ENCODE data around the gene NTN3.

The NTN3 gene

DNA sequence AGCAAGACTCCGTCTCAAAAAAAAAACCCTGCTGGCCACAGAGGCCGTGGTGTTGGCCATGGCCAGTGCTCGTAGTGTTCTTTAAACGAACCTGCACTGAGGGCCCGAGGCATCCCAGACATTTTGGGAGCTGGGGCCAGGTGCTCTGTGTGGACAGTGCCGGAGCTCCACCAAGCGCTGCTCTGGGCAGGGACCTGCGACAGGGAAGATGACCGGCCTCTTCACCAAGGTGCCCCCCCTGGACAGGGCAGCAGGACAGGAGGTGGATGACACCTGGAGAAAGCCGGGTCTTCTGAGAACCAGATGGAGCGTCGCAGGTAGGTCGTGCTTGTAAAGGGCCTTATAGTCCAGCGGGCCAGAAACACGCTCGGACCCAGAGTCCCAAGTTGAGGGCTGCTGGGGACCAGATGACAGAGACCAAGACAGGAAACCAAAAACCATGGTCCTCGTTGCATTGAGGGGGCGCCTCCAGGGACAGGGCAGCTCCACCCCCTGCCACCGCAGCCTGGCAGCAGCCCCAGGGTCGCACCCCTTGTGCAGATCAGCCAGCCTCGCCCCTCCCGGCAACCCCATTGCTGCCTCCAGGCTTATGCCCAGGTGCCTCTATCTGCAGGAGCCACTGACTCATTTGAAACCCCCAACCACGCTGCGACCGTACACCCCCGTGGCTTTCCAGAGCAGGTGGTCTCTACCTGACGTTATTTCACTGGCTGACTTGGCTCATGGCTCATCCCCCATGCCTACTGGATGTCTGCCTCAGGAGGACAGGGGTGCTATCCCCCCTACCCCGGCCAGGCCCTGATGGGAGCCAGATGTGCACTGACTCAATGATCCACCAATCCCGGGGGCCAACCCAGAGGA, 4.2 kb upstream of the NTN3 start:
- no peak for DNase-seq

DNA sequence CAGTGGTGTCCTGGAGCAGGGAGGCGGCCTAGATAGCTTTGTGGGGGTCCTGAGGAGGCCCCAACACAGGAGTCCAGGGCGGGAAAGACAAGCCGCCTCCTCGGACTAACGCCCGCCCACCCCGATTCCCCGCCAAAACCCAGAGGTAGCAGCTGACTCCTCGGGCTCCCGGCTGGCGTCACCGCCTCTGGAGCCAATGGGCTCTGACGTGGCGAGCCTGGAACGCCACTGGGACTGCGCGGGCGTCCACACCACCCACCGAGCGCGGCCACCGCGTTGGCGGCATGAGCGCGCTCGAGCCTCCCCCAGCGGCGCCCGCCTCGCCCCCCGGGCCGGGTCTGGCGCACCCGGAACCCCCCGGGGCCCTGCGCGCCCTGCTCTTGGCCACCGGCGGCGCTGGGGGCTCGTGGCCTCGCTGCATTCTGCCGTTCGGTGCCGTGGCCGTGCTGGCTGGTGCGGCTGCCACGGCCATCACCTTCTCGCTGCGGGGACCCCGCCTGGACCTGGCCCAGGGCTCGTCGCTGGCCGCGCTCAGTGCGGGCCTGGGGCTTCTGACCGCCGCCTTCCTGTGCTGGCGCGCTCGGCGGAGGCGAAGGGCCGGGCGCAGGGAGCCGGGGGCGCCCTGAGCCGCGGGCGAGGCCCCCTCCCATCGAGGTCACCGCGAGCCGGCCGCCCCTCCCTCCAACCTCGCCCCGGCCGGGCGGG, 3.4 kb upstream of the NTN3 start:
- DNase-seq, result no peak

DNA sequence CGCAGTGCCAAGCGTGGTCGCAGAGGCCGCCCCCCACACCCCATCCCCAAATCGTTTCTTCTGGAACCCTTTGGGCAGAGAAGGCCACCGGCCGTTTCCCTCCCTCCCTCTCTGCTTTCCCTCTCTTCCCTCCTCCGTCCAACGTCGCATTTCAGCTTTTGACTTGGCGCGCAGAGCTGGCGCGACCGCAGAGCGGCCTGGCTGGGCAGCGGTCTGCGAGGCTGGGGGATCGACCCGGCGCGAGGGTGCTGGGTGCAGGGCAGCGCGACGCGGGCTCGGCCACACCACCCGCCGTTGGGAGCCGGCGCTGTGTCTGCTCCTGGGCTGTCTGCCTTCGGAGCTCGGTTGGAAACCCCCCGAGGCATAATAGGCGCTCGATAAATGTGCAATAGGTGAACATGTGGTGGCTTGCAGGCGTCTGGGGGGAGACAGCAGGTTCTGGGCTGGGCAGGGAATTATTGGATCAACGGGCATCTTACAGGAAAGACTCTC, 2.8 kb upstream of the NTN3 start:
- DNase-seq, result no peak

DNA sequence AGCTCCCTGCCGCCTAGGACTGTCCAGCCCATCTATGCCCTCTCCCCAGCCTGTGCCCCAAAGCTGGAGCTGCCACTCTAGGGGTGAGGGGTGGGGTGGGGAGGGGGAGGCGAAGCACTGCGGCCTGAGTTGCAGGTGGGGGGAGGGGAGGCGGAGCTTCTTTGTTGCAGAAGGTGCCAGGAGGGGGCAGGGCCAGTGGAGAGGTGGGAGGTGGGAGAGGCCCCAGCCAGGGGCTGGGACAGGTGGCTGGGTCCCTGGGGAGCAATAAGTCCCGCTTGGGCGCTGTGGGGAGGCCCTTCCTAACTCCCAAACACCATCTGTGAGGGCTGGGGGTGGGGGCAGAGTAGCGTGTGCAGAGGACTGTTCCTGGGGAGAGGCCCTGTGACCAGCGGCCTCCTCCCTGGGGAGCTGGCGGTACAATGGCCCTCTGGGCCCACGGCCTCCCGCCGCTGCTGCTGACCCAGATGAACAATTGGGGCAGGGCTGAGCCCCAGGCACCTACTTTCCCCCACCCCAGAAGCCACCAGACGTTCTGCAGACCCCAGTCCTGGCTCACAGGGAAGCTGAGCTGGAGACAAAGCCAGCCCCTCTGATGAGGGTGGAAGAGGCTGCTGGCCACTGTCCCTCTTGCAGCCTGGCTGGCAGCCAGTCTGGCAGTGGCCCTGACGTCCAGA, 2.2 kb upstream of the NTN3 start:
- no peak for DNase-seq

DNA sequence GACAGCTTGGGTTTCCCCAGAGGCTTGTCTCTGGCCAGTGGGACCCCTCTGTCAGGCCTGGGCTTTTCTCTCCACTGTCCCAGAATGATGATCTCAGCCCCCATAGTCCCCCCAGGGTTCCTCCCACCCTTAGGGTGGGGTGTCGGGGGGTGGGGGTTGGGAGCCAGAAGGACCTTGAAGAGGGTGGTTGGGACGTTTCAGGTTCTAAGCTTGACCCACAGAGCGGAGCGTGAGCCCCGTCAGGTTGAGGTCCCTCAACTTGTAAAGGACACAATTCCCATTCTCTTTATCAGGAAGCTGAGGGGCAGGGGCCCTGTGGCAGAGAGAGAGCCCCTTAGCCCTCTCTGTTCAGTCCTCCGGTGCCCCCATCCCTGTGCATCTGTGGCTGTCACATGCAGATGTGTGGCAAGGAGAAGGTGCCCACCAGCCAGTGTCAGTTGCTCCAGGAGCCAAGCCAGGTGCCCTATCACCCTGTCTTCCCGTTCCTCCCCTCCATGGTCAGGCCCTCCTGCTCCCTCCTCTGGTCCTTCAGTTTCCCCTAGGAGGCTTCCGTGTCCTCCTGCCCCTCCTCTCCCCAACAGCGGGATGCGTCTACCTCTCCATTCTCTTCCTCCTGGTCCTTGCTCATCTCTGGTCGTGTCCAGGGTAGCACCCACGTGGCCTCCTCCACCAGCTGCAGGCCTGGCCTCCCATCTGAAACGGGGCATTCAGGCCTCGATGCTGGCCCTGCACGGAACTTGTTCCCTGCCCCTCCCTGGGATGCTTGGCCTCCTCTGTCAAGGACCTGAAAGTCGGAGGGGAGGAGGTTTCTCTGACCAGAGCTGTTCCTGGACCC, 1.5 kb upstream of the NTN3 start:
- no peak for DNase-seq

DNA sequence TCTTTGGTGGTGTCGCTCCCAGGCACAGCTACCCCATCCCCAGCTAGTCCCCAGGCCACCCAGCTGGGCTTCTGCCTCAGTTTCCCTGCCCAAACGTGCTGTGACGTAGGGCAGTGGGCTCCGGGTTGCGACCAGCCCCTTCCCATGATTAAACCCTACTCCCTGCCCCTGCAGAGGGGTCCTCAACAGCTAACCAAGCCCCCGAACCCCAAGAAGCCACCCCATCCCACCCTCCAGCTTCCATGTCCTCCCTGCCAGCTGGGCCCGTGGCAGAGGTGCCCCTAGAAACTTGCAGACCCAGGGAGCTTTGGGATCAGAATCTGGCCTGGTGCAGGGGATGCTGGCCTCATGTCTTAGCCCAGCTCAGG, 879 bp upstream of the NTN3 start:
- no peak for DNase-seq

DNA sequence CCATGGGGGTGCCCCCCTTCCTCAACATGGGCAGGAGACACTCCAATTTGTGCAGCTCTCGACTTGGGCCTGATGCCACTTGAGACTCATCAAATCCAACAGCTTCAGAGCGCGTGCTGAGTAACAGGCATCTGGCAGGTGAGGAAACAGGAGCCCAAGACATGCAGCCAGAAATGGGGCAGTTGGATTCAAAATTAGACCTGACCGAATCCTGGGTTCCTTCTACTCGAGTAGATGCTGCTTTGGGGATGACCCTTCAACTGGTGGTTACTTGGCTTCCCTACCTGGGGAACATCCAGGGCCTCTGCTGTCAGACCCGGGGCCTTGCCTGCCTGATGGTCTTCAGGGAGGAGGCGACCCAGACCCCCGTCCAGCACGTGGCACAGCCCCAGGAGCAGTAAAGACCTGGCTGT, 488 bp upstream of the NTN3 start:
- no peak for DNase-seq

- no peak for DNase-seq
These were observed 773 bp downstream of the NTN3 start for GRCh38 chr16:2471653-2472487.

DNA sequence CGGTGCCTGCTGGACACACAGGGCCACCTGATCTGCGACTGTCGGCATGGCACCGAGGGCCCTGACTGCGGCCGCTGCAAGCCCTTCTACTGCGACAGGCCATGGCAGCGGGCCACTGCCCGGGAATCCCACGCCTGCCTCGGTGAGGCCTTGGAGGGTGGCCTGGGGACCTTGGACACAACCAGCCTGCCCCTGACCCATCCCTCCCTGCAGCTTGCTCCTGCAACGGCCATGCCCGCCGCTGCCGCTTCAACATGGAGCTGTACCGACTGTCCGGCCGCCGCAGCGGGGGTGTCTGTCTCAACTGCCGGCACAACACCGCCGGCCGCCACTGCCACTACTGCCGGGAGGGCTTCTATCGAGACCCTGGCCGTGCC, 1.4 kb downstream of the NTN3 start:
- no peak for DNase-seq

DNA sequence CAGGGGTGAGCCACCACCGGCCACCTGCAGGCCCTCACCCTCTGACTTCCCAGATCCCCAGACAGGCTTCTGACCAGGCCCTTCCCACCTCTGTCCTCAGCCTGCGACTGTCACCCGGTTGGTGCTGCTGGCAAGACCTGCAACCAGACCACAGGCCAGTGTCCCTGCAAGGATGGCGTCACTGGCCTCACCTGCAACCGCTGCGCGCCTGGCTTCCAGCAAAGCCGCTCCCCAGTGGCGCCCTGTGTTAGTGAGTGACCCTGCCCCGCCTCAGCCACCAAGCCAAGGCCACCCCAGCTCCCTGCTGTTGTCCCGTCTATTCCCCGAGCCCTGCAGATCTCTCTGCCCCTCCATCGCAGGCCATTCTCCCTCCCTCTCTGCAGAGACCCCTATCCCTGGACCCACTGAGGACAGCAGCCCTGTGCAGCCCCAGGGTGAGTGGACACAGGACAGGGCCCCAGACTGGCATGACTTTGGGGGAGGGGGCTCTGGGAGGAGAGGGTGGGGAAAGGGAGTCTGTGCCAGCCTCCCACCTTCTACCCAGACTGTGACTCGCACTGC, 1.9 kb downstream of the NTN3 start:
- DNase-seq, result no peak

DNA sequence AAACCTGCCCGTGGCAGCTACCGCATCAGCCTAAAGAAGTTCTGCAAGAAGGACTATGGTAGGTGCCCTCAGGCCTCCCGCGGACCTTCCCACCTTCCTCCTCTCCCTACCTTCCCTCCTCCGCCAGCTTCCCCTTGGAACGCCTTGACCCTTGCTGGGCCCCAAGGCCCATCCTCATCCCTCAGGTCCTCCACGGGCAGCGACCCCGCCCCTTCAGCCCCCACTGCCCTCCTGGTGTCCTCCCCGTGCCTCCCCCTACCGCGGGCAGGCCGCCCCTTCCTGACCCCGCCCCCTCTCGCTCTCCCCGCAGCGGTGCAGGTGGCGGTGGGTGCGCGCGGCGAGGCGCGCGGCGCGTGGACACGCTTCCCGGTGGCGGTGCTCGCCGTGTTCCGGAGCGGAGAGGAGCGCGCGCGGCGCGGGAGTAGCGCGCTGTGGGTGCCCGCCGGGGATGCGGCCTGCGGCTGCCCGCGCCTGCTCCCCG, 2.4 kb downstream of the NTN3 start:
- DNase-seq, result peak in 1 of 5 experiments; percentile 11

- DNase-seq, result peak in 4 of 5 experiments; percentile 29 to 72 (median 52)
These were observed 3.1 kb downstream of the NTN3 start for GRCh38 chr16:2473999-2474876.

- DNase-seq, result peak; percentile 63 to 82 (median 66)
These were observed 3.8 kb downstream of the NTN3 start, which contains the start of gene TBC1D24 for GRCh38 chr16:2474877-2475412. Gene TBC1D24 (plus strand): TSS chr16:2475127. CDS start chr16:2496149, 21,022 bp downstream.

DNA sequence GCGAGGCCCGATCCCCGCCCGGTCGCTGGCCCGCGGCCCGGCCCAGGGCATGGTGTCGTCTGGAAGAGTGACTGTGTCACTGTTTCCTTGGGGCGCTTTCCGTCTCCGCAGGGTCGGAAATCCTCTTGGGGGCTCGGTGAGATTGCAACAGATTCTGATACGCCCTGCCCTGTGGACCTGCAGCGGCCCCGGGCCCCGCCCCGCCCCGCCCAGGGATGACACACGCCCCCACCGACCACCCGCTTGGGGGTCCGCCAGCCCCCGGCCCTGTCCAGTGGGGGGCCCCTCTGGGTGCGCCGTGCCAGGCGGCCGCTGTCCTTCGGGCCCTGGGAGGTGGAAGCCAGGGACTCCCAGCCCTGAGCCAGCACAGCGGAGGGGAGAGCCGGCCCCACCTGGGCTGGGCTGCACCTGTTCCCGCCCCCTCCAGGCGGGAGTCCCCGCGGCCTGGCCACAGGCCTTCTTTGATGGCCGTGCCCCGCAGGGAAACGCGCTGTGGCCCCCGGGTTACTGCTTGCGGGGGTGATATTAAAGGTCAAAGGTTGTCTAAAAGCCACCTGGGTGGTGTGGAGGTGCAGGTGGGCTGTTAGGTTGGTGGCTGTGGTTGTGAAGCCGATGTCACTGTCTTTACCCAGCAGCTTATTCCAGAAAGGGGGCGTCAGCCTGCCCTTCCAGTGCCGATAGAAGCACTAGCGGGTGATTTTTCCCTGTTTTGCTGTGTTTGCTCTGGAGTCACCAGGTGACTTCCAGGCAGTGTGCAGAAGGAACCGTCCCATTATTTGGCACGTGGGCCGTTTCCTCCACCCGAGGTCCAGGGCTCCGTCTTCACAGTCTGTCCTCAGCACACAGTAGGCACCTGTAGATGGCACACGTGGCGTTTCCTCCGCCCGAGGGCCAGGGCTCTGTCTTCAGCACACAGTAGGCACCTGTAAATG, 4.6 kb downstream of the NTN3 start:
- DNase-seq, result peak in 2 of 5 experiments; percentile 22 to 40

- DNase-seq, result no peak
These were observed 5.2 kb downstream of the NTN3 start for GRCh38 chr16:2476345-2476720.

GRCh38 chr16:2476741-2477140, 5.6 kb downstream of the NTN3 start:
- DNase-seq, result no peak

GRCh38 chr16:2477327-2477726, 6.2 kb downstream of the NTN3 start:
- no peak for DNase-seq

- DNase-seq, result no peak
These were observed 7.2 kb downstream of the NTN3 start for GRCh38 chr16:2478279-2478678.

Measured in T-helper 2 cell (primary cell).